ENCODE results near the gene RRBP1.

RRBP1 gene

DNA sequence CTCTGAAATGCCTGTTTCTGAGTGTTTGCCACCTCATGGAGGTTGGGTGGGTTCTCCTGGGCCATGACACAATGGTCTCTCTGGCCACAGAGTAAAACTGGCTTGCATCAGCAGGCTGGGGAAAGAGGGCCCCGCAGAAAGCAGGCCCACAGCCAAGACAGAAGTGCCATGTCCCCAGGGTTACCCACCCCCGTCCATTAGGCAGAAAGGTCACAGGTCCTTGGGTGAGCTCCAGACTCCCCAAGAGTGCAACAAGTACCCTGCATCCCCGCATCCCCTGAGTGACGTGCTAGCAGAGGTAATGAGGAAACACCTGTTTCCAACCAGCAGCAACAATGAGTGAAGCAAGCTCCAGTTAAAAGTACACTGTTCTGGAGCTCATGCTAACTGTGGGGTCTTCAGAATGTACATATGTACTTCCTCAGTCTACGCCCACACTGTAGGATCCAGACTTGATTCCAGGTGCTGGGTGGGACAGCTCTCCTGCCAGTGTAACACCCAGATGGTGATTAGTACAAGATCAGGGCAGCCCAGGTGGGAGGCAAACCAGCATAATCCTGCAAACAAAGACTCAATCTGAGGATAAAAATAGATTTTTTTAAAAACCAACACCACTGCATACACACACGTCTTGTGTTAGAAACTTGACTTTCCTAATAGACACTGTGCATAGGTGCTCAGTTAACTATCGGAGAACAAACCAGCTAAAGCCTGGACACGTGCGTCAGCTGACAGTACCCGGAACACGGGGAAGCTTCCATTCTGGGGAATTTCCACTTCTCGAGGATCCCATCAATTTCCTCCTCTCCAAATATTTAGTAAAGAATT, 31.5 kb downstream of the RRBP1 start:
- DNase-seq: peak; percentile 76 to 95 (median 92)
- Histone ChIP-seq H3K9me3 (ENCODE audit: control extremely low read depth in 1 of 5, control insufficient read depth in 4 of 5, insufficient read depth in 2 of 5, low read depth in 1 of 5, low read length in 4 of 5) (no peaks in the 10 kb centered on the region), H3K27me3 (replicated peaks in 2 of 5; ENCODE audit: control insufficient read depth in 4 of 5, insufficient read depth in 5 of 5, low read length in 4 of 5) (no peaks in the 10 kb centered on the region), H3K4me1 (ENCODE audit: control extremely low read depth in 1 of 4, control insufficient read depth in 4 of 4, insufficient read depth in 4 of 4, low read length in 3 of 4) (peaks cover 23 to 76% (median 53%) of the 10 kb centered on the region in 4 experiments), H3K4me3 (ENCODE audit: control insufficient read depth in 1 of 7, extremely low read depth in 1 of 7, insufficient read depth in 4 of 7, low read depth in 2 of 7, low read length in 6 of 7) (peak overlapping the region in 1 of 7 experiments; percentile 24), H3K27ac (ENCODE audit: insufficient read depth in 1 of 2, low read depth in 1 of 2, low read length in 2 of 2, poor library complexity in 1 of 2, severe bottlenecking in 2 of 2) (peak overlapping the region; percentile 37 to 62), H3K36me3 (ENCODE audit: control insufficient read depth in 4 of 4, insufficient read depth in 4 of 4, low read length in 3 of 4) (peaks cover 0 to 29% (median 5%) of the 10 kb centered on the region in 4 experiments)
- 35% methylated on average over 8 of the region's 12 CpGs for WGBS (ENCODE audit: insufficient coverage)
- POLR2A ChIA-PET: no interaction called here
- CTCF ChIA-PET: interaction anchor here (0.8 to 5.5 kb wide), 14 partner anchors 12 to 287 kb away, joined by 3 to 52 read pairs (median 7); partner anchors contain the start of gene DSTN

GRCh38 chr20:17648791-17649730, 33.0 kb downstream of the RRBP1 start:
- H3K4me1 ChIP-seq (ENCODE audit: control extremely low read depth in 1 of 4, control insufficient read depth in 4 of 4, insufficient read depth in 4 of 4, low read length in 3 of 4): peaks cover 23 to 82% (median 53%) of the 10 kb centered on the region in 4 experiments
- peak; percentile 25 to 61 (median 57) for DNase-seq
- H3K4me3 ChIP-seq (ENCODE audit: control insufficient read depth in 1 of 7, extremely low read depth in 1 of 7, insufficient read depth in 4 of 7, low read depth in 2 of 7, low read length in 6 of 7): peak overlapping the region in 1 of 7 experiments; percentile 6
- H3K36me3 ChIP-seq (ENCODE audit: control insufficient read depth in 4 of 4, insufficient read depth in 4 of 4, low read length in 3 of 4): peaks cover 0 to 23% (median 2%) of the 10 kb centered on the region in 4 experiments
- no peaks in the 10 kb centered on the region for H3K27me3 ChIP-seq (replicated peaks in 2 of 5; ENCODE audit: control insufficient read depth in 4 of 5, insufficient read depth in 5 of 5, low read length in 4 of 5)
- CTCF ChIA-PET: interaction anchor here (0.8 to 5.5 kb wide), 18 partner anchors 9 to 348 kb away, joined by 3 to 52 read pairs (median 4); partner anchors contain the start of gene DSTN
- H3K27ac ChIP-seq (ENCODE audit: insufficient read depth in 1 of 2, low read depth in 1 of 2, low read length in 2 of 2, poor library complexity in 1 of 2, severe bottlenecking in 2 of 2): peak overlapping the region; percentile 51 to 72
- H3K9me3 ChIP-seq (ENCODE audit: control extremely low read depth in 1 of 5, control insufficient read depth in 4 of 5, insufficient read depth in 2 of 5, low read depth in 1 of 5, low read length in 4 of 5): no peaks in the 10 kb centered on the region
- 22% methylated on average over 12 of the region's 20 CpGs for WGBS (ENCODE audit: insufficient coverage)
- POLR2A ChIA-PET: interaction anchor here (0.8 kb wide), 1 partner anchor 14 kb away, joined by 3 read pairs; no protein-coding TSS in a partner anchor

DNA sequence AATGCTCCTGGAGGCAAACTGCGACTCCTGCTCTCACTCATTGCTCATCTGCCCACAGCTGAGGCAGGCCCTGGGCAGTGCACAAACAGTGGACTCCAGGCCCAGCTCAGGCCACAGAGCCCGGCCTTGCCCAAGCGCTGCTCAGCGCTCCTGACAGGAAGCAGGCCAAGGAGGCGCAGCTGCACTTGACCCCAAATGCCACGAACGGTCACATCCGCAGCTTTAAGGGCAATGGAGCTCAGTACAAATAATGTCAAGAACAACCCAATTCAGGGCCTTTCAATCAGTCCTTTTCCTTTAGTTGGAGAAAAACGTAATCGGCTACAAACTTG, 33.8 kb downstream of the RRBP1 start:
- H3K9me3 ChIP-seq (ENCODE audit: control extremely low read depth in 1 of 5, control insufficient read depth in 4 of 5, insufficient read depth in 2 of 5, low read depth in 1 of 5, low read length in 4 of 5): no peaks in the 10 kb centered on the region
- peak overlapping the region in 1 of 7 experiments; percentile 34 for H3K4me3 ChIP-seq (ENCODE audit: control insufficient read depth in 1 of 7, extremely low read depth in 1 of 7, insufficient read depth in 4 of 7, low read depth in 2 of 7, low read length in 6 of 7)
- H3K4me1 ChIP-seq (ENCODE audit: control extremely low read depth in 1 of 4, control insufficient read depth in 4 of 4, insufficient read depth in 4 of 4, low read length in 3 of 4): peaks cover 23 to 82% (median 53%) of the 10 kb centered on the region in 4 experiments
- H3K27me3 ChIP-seq (replicated peaks in 2 of 5; ENCODE audit: control insufficient read depth in 4 of 5, insufficient read depth in 5 of 5, low read length in 4 of 5): no peaks in the 10 kb centered on the region
- DNase-seq: peak; percentile 29 to 84 (median 78)
- ChIA-PET CTCF (interaction anchor here (0.8 to 5.5 kb wide), 13 partner anchors 10 to 349 kb away, joined by 3 to 52 read pairs (median 4); partner anchors contain the start of gene DSTN), POLR2A (no interaction called here)
- H3K36me3 ChIP-seq (ENCODE audit: control insufficient read depth in 4 of 4, insufficient read depth in 4 of 4, low read length in 3 of 4): peaks cover 0 to 22% (median under 1%) of the 10 kb centered on the region in 4 experiments
- peak overlapping the region; percentile 51 to 72 for H3K27ac ChIP-seq (ENCODE audit: insufficient read depth in 1 of 2, low read depth in 1 of 2, low read length in 2 of 2, poor library complexity in 1 of 2, severe bottlenecking in 2 of 2)
- 40% methylated on average over 5 of the region's 10 CpGs for WGBS (ENCODE audit: insufficient coverage)

DNA sequence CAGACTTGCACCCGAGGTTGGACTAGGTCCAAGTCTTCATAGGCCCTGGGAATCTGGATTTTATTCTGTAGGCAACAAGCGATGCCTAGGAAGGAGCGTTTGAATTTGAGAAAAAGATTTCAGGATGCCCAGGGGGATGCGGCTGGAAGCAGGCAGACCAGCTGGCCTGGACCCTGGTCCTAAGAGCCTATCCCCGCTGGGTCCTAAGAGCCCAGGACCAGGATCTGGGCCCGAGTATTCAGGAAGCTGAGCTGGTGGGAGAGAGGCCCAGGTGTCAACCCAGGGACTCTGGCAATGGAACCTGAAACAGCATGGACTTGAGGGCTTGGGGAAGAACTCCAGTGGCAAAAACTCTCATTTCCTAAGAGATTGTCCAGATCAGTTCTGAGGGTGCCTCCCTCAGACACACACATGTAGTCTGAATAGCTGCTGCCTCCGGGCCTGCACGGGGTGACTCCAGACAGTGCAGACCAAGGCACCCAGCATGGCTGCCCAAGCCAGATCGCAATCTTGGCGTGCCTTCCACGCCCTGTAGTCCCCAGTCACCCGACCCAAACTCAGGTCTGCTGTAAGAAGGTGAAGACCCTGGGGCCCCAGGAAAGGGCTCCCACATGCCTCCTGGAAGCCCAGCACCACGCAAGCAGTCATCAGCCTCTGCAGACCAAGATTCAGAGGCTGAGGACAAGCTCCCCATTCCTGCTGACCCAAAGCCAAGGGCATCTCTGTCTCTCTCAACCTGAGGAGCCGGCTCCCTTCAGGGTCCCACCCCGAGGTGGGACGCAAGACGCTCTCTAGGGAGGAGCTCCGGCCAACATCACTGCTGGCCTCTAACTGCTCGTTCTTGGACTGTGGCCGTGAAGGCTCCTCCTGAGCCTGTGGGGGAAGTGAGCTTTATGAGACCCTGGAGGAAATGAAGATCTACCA, 34.4 kb downstream of the RRBP1 start:
- Histone ChIP-seq H3K27ac (ENCODE audit: insufficient read depth in 1 of 2, low read depth in 1 of 2, low read length in 2 of 2, poor library complexity in 1 of 2, severe bottlenecking in 2 of 2) (peak overlapping the region; percentile 51 to 72), H3K36me3 (ENCODE audit: control insufficient read depth in 4 of 4, insufficient read depth in 4 of 4, low read length in 3 of 4) (peaks cover 0 to 22% (median 5%) of the 10 kb centered on the region in 4 experiments), H3K4me3 (ENCODE audit: control insufficient read depth in 1 of 7, extremely low read depth in 1 of 7, insufficient read depth in 4 of 7, low read depth in 2 of 7, low read length in 6 of 7) (peak overlapping the region in 1 of 7 experiments; percentile 34), H3K4me1 (ENCODE audit: control extremely low read depth in 1 of 4, control insufficient read depth in 4 of 4, insufficient read depth in 4 of 4, low read length in 3 of 4) (peaks cover 23 to 76% (median 52%) of the 10 kb centered on the region in 4 experiments), H3K27me3 (replicated peaks in 2 of 5; ENCODE audit: control insufficient read depth in 4 of 5, insufficient read depth in 5 of 5, low read length in 4 of 5) (no peaks in the 10 kb centered on the region), H3K9me3 (ENCODE audit: control extremely low read depth in 1 of 5, control insufficient read depth in 4 of 5, insufficient read depth in 2 of 5, low read depth in 1 of 5, low read length in 4 of 5) (no peaks in the 10 kb centered on the region)
- WGBS (ENCODE audit: insufficient coverage): 94% methylated on average over 17 of the region's 20 CpGs
- DNase-seq: no peak
- ChIA-PET POLR2A (no interaction called here), CTCF (interaction anchor here (0.8 to 5.5 kb wide), 13 partner anchors 8 to 349 kb away, joined by 3 to 52 read pairs (median 4); partner anchors contain the start of gene DSTN)

- Histone ChIP-seq H3K9me3 (ENCODE audit: control extremely low read depth in 1 of 5, control insufficient read depth in 4 of 5, insufficient read depth in 2 of 5, low read depth in 1 of 5, low read length in 4 of 5) (no peaks in the 10 kb centered on the region), H3K36me3 (ENCODE audit: control insufficient read depth in 4 of 4, insufficient read depth in 4 of 4, low read length in 3 of 4) (peaks cover 3 to 25% (median 10%) of the 10 kb centered on the region in 4 experiments), H3K4me3 (ENCODE audit: control insufficient read depth in 1 of 7, extremely low read depth in 1 of 7, insufficient read depth in 4 of 7, low read depth in 2 of 7, low read length in 6 of 7) (no peak overlapping the region), H3K27ac (ENCODE audit: insufficient read depth in 1 of 2, low read depth in 1 of 2, low read length in 2 of 2, poor library complexity in 1 of 2, severe bottlenecking in 2 of 2) (no peak overlapping the region), H3K27me3 (replicated peaks in 2 of 5; ENCODE audit: control insufficient read depth in 4 of 5, insufficient read depth in 5 of 5, low read length in 4 of 5) (no peaks in the 10 kb centered on the region), H3K4me1 (ENCODE audit: control extremely low read depth in 1 of 4, control insufficient read depth in 4 of 4, insufficient read depth in 4 of 4, low read length in 3 of 4) (peaks cover 23 to 69% (median 48%) of the 10 kb centered on the region in 4 experiments)
- WGBS (ENCODE audit: insufficient coverage): 66% methylated on average over 4 of the region's 5 CpGs
- ChIA-PET CTCF (interaction anchor here (0.8 to 1.7 kb wide), 5 partner anchors 8 to 13 kb away, joined by 3 to 5 read pairs (median 3); no protein-coding TSS in a partner anchor), POLR2A (no interaction called here)
- no peak for DNase-seq
Observed at GRCh38 chr20:17646961-17647301, 35.1 kb downstream of the RRBP1 start.

Data from common myeloid progenitor, CD34-positive (primary cell).